Ovary (tissue), 9 donors: ENCODE data around the gene CTRB1. TPM values are rescaled to one million over a fixed set of nuclear protein-coding genes. Genes with fewer than 3 reads are reported as not detected.

ENCODE experiments used
- DNase-seq, 5 donors: peaks; one replicate each; pipeline ENCODE4 v3.0.0-alpha.2; 2019 to 2020
- H3K27ac ChIP-seq, 2 donors: fragments of 200-600 bp; one replicate each; pipeline versions ENCODE4 v1.5.1 to v1.8.0; 2019 to 2022
- H3K27me3 ChIP-seq: fragments of 200-600 bp; one replicate; pipeline ENCODE4 v1.8.0; 2022
- H3K36me3 ChIP-seq: fragments of 200-600 bp; sonication (generic); one replicate; pipeline ENCODE4 v1.5.1; 2019
- H3K4me1 ChIP-seq: one replicate; pipeline ENCODE4 v1.8.1; 2013; ENCODE audit warnings: mild to moderate bottlenecking, moderate library complexity; ENCODE audit not compliant: insufficient read depth
- H3K4me3 ChIP-seq: fragments of 200-600 bp; sonication (generic); one replicate; pipeline ENCODE4 v1.5.1; 2017
- H3K9me3 ChIP-seq, 2 donors: fragments of 200-600 bp in 1 of 2; sonication (generic) in 1 of 2; one replicate each; pipeline versions ENCODE4 v1.5.1 to v1.8.1; 2013 to 2019; ENCODE audit warnings: mild to moderate bottlenecking in 1 of 2, moderate library complexity in 1 of 2
- EP300 ChIP-seq: sonication (generic); formaldehyde crosslinking; IDR thresholded peaks from one replicate; pipeline ENCODE4 v1.6.1; 2017; ENCODE audit warnings: antibody characterized with exemption
- POLR2A ChIP-seq: fragments of 450-650 bp; IDR thresholded peaks from one replicate; pipeline ENCODE4 v1.6.1; 2017; ENCODE audit warnings: antibody characterized with exemption, mild to moderate bottlenecking, moderate library complexity
- WGBS, 3 donors: extraction: QIAGEN DNeasy Blood & Tissue Kit in 1 of 3; methylation state at CpG; one replicate each; pipeline versions ENCODE4 v1.1.5 to v1.1.7; 2013 to 2017; 5-methylcytosine and 5-hydroxymethylcytosine counted together
- intact Hi-C, 4 donors: fragments of 100-400 bp; cut with DNase I; formaldehyde crosslinking; loops; one replicate each; pipeline versions ENCODE4 v1.11.0 to v1.15.1; 2022 to 2023
- polyA plus RNA-seq, 2 donors: library from polyadenylated mRNA; stranded (reverse); fragments of 200-250 nt in 1 of 2; fragments of 350-450 nt in 1 of 2; fragmentation: Illumina TruSeq in 1 of 2; extraction: RNeasy Lipid Tissue Mini Kit (QIAGEN cat#74804) in 1 of 2; gene quantifications; one replicate each; pipeline ENCODE4 v1.2.3, GENCODE V29; 2013 to 2014
- total RNA-seq, 7 donors: library from RNA; depleted of rRNA in 2 of 7; stranded (reverse); fragments of >200 nt in 2 of 7; fragmentation: NEBNext Ultra II Directional in 3 of 7; extraction: Animal tissue kit (Norgen Biotek cat#: 25700) in 3 of 7; gene quantifications; one replicate each; pipeline versions ENCODE4 v1.1.0 to v1.2.4, GENCODE V29; 2016 to 2023
- TF ChIP-seq, protein P1 (sequence below), 3 donors: fragments of 450-650 bp in 2 of 3; fragments of 200-600 bp in 1 of 3; IDR thresholded peaks; one replicate each; pipeline versions ENCODE4 v1.5.1 to v1.8.0; 2016 to 2022; ENCODE audit warnings: antibody characterized with exemption in 3 of 3, mild to moderate bottlenecking in 1 of 3
- donor health status: DM: no; HTN: no; CAD: no; lungs with moderate emphysema.
- donor health status: DM: no; HTN: no; CAD: no.
- donor health status: Bipolar disorder and iron deficiency.
- donor health status: DM: yes; HTN: yes; CAD: no.
- donor health status: DM: no; HTN: no; CAD: no.
- donor health status: DM: yes; HTN: yes; CAD: no.

CTRB1 gene
- total and polyA plus RNA-seq, 9 donors: 0.67 to 14.7 (median 3.1) TPM; not detected in 4

DNA sequence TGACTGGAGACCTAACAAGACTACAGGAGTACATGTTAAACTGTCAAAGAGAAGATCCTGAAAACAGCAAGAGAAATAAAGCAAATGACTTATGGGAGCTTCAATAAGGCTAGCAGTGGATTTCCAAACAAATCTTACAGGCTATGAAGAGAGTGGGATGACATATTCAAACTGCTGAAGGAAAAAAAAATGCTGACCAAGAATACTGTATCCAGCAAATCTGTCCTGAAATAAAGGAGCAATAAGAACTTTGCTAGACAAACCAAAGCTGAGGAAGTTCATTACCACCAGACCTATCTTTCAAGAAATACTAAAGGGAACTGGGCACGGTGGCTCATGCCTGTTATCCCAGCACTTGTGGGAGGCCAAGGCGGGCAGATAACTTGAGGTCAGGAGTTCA, 41.9 kb upstream of the CTRB1 start:
- no peaks in the 10 kb centered on the region for H3K36me3 ChIP-seq
- H3K27me3 ChIP-seq: no peaks in the 10 kb centered on the region
- intact Hi-C loops: no loop called here
- H3K4me3 ChIP-seq: no peak overlapping the region
- no peak for DNase-seq
- no peak overlapping the region for H3K27ac ChIP-seq
- TF ChIP-seq POLR2A (no peak), EP300 (no peak)
- TF ChIP-seq, protein P1, sequence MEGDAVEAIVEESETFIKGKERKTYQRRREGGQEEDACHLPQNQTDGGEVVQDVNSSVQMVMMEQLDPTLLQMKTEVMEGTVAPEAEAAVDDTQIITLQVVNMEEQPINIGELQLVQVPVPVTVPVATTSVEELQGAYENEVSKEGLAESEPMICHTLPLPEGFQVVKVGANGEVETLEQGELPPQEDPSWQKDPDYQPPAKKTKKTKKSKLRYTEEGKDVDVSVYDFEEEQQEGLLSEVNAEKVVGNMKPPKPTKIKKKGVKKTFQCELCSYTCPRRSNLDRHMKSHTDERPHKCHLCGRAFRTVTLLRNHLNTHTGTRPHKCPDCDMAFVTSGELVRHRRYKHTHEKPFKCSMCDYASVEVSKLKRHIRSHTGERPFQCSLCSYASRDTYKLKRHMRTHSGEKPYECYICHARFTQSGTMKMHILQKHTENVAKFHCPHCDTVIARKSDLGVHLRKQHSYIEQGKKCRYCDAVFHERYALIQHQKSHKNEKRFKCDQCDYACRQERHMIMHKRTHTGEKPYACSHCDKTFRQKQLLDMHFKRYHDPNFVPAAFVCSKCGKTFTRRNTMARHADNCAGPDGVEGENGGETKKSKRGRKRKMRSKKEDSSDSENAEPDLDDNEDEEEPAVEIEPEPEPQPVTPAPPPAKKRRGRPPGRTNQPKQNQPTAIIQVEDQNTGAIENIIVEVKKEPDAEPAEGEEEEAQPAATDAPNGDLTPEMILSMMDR (IDR thresholded peaks at IDR 0.05): no peak
- no peaks in the 10 kb centered on the region for H3K4me1 ChIP-seq
- H3K9me3 ChIP-seq: peaks cover 0 to 6% of the 10 kb centered on the region in 2 donors
- WGBS, 3 donors: 91 to 95% (median 94%) methylated on average over 2 of the region's 2 CpGs

- Histone ChIP-seq H3K4me3 (no peak overlapping the region), H3K27ac (no peak overlapping the region), H3K27me3 (no peaks in the 10 kb centered on the region), H3K4me1 (no peaks in the 10 kb centered on the region), H3K9me3 (peaks cover 0 to 6% of the 10 kb centered on the region in 2 donors), H3K36me3 (no peaks in the 10 kb centered on the region)
- 92 to 95% (median 94%) methylated on average over 6 of the region's 6 CpGs for WGBS, 3 donors
- intact Hi-C loops: no loop called here
- no peak for DNase-seq
- TF ChIP-seq EP300 (no peak), POLR2A (no peak)
- TF ChIP-seq, protein P1 (IDR thresholded peaks at IDR 0.05): no peak
Measured at GRCh38 chr16:75179208-75179607, 39.6 kb upstream of the CTRB1 start.

GRCh38 chr16:75181630-75182029, 37.2 kb upstream of the CTRB1 start:
- Histone ChIP-seq H3K4me1 (no peaks in the 10 kb centered on the region), H3K36me3 (no peaks in the 10 kb centered on the region), H3K4me3 (no peak overlapping the region), H3K27me3 (no peaks in the 10 kb centered on the region), H3K9me3 (peaks cover 0 to 1% of the 10 kb centered on the region in 2 donors), H3K27ac (no peak overlapping the region)
- WGBS, 3 donors: 29 to 44% (median 32%) methylated on average over 3 of the region's 3 CpGs
- TF ChIP-seq POLR2A (no peak), EP300 (no peak)
- TF ChIP-seq, protein P1 (IDR thresholded peaks at IDR 0.05): no peak
- intact Hi-C loops: no loop called here
- DNase-seq: no peak

- no peak for TF ChIP-seq POLR2A
- no peak for TF ChIP-seq EP300
- TF ChIP-seq, protein P1 (IDR thresholded peaks at IDR 0.05): no peak
- Histone ChIP-seq H3K9me3 (no peaks in the 10 kb centered on the region), H3K27ac (no peak overlapping the region), H3K4me3 (no peak overlapping the region), H3K27me3 (no peaks in the 10 kb centered on the region), H3K36me3 (no peaks in the 10 kb centered on the region), H3K4me1 (no peaks in the 10 kb centered on the region)
- no peak for DNase-seq
- intact Hi-C loops: no loop called here
- 86 to 88% (median 86%) methylated on average over 14 of the region's 14 CpGs for WGBS, 3 donors
Measured at GRCh38 chr16:75188832-75189477, 29.8 kb upstream of the CTRB1 start.
